ENCODE measurements around the gene TBL1X.

The TBL1X gene

GRCh38 chrX:9707306-9708033 lies 242.6 kb downstream of the TBL1X start:
- DNase-seq (ENCODE audit: low spot score), result no peak

DNA sequence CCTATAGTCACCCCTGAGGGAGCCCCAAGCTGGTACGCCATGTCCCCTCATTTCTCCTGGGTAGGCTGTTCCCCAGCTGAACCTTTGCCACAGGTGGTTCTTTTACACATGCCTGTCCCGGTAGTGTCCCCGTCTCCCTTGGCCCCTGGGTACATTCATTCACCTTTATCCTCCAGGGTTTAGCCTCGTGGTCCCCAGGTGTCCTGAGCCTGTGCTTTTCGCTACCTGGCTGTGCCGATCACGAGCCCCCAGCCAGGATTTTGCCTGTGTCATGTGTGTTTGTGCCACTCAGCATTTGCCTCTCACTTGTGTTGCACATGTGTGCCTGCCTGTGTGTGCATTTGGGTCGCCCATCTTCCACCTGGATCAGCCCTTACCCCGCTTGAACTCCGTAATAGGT lies 243.2 kb downstream of the TBL1X start:
- no peak for DNase-seq (ENCODE audit: low spot score)

DNA sequence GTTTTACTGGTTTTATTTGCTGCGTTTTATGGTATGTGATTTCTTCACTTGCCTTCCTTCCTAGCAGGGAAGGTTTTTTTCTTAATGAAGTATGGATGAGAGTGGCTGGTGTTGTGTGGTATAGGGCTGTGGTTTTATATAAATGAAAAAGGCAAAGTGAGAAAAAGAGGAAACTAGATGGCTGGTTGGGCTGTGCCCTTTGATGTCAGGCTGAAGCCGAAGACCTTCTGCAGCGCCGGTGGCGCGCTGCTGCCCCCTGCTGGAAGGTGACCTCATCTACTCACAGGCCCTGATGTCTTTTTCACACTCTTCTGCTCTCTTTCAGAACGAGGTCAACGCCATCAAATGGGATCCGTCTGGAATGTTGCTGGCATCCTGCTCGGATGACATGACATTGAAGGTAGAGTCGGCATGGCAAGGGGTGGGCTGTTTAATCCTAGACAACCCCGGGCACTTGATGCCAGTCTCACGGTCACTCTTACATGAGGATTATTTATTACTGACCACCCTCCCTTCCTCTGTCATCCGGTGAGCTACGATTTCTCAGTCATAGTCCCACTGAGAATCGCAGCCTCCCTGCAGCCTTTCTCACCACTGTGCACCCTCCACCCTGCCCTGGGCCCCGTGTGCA lies 244.2 kb downstream of the TBL1X start:
- DNase-seq (ENCODE audit: low spot score), result peak; percentile 79

DNA sequence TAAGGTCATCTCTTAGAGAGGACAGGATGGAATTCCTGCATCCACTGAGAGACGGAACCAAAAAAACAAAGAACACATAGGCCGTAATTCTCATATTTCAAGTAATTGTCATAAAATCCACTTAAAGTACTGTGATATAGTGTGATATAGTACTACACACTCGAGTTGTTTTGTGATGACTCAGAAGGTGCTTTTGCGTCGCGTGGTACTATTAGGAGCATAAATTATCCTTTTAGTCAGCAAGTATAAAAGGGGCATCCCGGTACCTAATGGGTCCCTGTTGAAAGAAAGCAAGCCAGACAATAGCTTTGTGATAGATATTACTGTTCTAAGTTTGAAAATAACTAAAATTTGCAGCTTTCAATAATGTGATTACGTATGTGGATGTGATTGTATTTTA lies 245.5 kb downstream of the TBL1X start:
- DNase-seq (ENCODE audit: low spot score), result no peak

GRCh38 chrX:9717376-9717775 lies 252.5 kb downstream of the TBL1X start:
- DNase-seq (ENCODE audit: low spot score), result no peak

DNA sequence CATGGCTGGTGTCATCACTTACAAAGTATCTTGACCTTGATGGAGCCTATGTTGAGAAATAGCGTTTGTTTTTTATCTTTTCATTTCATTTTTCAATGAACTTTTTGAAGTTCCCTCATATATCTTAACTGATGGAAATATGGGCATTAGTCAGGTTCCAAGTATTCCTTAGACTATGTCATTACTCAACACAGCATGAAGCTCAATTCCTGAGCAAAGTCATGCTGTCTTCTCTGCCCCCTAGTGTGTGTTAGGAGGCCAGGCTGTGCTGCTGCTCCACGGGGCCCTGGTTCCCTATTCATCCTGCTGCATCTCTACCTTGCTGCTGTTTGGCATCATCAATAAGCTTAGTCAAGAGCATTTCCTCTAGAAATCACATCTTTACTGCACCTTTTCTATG lies 259.9 kb downstream of the TBL1X start:
- DNase-seq (ENCODE audit: low spot score), result no peak

DNA sequence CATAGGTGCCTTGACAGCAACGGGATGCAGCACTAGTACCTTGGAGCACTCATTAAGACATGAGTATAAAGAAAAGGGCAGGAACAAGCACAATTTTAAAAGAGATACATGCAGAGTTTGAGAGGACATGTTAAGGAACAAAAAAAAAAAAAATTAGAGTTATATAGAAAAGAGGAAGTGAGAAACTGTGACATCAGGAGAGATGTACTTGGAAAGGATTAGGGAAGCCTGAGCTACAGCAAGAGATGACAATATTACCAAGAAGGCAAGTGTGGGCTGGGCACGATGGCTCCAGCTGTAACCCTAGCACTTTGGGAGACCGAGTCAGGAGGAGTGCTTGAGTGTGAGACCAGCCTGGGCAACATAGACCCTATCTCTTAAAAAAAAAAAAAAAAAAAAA lies 263.4 kb downstream of the TBL1X start:
- DNase-seq (ENCODE audit: low spot score), result no peak

DNA sequence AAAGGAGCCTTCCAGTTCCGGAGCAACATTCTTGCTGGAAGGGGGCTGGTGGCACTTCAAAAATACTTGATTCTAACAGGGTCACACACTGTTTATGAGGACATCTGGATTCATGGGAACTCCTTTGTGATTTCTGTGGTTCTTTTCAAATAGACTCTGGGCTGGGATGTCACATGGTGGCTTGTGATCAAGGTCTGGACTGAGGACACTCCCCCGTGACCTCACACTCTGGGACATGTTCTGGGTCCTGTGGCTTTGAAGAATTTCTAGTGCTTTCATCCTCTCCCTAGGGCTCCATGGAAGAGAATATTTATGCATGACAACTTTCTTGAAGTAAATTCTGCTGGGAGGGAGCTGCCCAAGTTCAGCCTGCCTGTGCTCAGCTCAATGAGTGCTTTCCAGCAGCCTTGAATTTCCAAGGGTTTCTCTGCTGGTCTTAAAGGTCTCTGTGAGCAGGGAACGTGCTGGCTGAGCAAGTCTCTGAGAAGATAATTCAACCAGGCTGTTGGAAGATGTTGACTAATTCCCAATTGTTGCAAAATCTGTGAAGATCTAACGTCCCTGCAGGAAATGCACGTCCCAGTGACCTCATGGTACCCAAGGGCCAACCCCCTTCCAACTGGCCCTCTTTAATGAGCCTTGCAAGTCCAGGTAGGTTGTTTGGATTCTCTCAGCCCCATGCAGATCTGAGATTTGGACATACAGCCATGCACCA lies 264.5 kb downstream of the TBL1X start:
- DNase-seq (ENCODE audit: low spot score), result no peak

- DNase-seq (ENCODE audit: low spot score), result no peak
These were observed 265.2 kb downstream of the TBL1X start for GRCh38 chrX:9730078-9730477.

GRCh38 chrX:9730752-9731151 lies 265.9 kb downstream of the TBL1X start:
- no peak for DNase-seq (ENCODE audit: low spot score)

DNA sequence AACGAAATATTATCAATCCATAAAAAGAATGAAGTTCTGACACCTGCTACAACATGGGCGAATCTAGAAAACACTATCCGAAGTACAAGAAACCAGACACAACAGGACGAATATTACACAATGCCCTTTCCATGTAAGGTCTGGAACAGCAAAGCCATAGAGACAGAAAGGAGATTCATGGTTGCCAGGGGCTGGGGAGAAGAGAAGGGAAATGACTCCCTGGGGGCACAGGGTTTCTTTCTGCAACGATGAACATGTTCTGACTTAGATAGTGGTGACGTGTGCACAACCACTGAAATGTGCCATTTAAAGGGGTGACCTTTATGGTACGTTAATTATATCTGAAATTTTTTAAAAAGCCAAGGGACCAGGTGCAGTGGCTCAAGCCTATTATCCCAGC lies 272.5 kb downstream of the TBL1X start:
- no peak for DNase-seq (ENCODE audit: low spot score)

DNA sequence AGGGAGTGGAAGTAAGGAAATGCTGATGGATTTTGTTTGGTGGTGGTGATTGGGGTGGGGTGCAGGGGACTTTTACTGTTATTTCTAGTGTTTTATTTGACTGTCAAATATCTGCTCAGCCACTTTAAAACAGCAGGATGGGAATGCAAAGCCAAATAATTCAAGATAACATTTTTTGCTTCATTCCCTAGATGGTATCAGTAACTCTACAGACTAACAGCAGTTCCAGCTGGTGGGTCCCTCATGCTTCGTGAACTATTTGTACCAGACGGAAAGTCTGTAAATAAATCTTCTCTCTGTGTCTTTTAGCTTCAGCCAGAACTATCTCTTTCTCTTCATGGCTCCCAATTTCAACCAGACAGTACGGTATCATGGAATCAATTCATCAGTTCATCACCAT lies 273.3 kb downstream of the TBL1X start:
- DNase-seq (ENCODE audit: low spot score), result no peak

GRCh38 chrX:9739130-9739529 lies 274.3 kb downstream of the TBL1X start:
- DNase-seq (ENCODE audit: low spot score), result no peak

- DNase-seq (ENCODE audit: low spot score), result no peak
These were observed 280.7 kb downstream of the TBL1X start for GRCh38 chrX:9745417-9746115.

GRCh38 chrX:9746148-9746888 lies 281.5 kb downstream of the TBL1X start:
- DNase-seq (ENCODE audit: low spot score), result no peak

- no peak for DNase-seq (ENCODE audit: low spot score)
These were observed 282.8 kb downstream of the TBL1X start for GRCh38 chrX:9747644-9748043.

DNA sequence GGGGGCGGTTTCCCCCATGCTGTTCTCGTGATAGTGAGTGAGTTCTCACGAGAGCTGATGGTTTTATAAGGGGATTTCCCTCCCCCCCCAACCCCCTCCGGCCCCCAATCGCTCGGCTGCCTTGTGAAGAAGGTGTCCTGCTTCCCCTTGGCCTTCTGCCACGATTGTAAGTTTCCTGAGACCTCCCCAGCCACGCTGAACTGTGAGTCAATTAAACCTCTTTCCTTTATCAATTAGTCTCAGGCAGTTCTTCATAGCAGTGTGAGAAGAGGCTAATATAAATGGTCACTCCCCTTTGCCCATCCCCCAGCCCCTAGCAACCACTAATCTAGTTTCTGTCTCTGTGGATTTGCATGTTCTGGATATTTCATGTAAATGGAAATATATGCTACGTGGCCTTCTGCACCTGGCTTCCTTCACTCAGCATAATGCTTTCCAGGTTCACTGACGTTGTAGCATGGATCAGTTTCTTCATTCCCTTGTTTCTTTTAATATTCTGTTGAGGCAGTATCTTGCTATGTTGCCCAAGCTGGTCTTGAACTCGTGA lies 284.4 kb downstream of the TBL1X start:
- DNase-seq (ENCODE audit: low spot score), result no peak

DNA sequence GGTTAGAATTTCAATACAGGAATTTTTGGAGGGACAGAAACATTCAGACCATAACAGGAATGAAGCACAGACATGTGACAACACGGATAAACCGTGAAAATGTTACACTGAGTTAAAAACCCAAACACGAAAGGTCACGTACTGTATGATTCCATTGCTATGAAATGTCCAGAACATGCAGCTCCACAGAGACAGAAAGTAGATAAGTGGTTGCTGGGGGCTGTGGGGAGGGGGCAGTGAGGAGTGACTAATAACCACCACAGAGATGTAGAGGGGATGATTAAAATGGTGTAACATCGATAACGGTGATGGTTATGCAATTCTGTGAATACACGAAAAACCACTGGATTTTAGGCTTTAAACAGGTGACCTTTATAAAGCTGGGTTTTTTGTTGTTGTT lies 292.5 kb downstream of the TBL1X start:
- DNase-seq (ENCODE audit: low spot score), result no peak

DNA sequence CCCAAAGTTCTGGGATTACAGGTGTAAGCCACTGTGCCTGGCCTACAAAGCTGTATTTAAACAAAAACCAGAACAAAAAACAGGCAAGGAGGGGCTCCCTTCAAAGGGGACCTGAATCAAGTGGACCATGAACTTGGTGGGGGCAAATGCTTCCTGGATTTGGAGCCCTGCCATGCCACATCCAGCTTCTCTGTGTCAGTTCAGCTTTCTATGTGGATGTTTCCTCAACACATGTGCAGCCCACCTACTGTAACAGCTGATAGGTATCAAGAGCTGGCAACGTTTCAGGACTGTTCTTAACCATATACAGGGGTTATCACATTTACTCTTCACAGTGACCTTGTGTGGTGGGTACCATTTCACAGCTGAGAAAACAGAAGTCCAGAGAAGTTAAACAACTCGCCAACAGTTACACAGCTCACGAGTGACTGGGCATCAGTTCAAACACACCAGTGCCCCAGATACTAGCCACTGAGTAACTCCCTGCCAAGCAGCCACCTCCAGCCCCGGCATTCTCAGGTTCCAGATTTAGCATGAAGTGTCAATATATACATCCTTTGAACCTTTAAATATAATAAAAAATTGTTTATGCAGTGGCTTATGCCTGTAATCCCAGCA lies 293.3 kb downstream of the TBL1X start:
- no peak for DNase-seq (ENCODE audit: low spot score)

DNA sequence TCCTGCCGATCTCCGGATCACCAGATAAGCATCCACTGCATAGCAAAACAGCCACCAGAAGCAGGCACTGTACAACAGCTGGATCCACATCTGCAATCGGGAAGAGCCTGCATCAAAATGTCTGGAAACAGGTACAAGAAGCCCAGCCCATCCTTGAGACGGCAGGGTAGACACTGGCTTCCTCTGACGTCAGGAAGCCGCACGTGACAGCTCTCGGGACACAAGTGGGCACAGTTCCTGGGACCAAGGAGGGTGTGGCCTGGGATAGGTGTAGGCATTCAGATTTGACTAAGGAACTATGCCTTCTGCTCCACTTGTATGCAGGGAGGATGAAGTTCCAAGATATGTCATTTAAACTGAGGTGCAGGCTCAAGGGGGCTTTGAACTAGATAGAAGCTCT lies 294.5 kb downstream of the TBL1X start:
- DNase-seq (ENCODE audit: low spot score), result no peak

GRCh38 chrX:9765072-9765736 lies 300.3 kb downstream of the TBL1X start:
- DNase-seq (ENCODE audit: low spot score), result no peak
